B cell (primary cell): ENCODE measurements around the gene IFRD2.

ENCODE experiments used
- EZH2 ChIP-seq: IDR thresholded peaks from 2 replicates; pipeline ENCODE4 v1.6.1; 2012; ENCODE audit warnings: borderline replicate concordance, low read depth, mild to moderate bottlenecking, moderate library complexity, low read length; ENCODE audit not compliant: insufficient read depth, poor library complexity, severe bottlenecking
- TF ChIP-seq, protein P1 (sequence below): fragments of 200-600 bp; IDR thresholded peaks from one replicate; pipeline ENCODE4 v1.8.0; 2022; ENCODE audit warnings: antibody characterized with exemption, mild to moderate bottlenecking

DNA sequence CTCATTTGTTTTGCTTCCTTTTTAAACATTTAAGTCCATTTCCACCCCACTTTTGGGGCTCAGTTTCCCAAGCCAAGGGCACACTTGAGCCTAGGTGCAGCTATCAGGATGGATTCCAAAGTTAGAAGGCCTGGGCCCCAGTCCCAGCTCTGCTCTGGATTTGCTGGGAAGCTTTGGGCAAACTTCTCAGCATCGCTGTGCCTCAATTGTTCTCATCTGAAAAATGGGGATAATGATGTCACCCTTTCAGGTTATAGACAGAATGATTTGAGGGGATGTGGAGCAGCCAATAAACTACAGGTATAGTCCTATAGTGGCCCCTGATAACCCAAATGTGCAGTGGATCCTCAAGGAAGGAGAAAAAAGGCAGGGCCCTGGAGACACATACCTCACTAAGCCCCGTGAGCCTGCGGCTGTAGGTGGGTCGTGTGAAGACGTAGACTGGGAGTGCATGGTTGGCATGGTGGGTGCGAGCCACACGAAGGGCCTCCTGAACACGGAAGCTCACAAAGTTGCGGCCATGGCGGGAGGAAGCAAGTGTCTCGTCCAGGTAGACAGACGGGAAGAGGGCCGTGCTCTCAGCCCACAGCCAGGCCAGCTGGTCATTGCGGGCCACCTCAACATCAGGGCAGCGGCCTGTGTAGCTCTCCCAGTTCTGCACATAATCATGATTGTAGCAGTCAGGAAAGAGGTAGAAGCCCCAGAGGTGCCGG, 27.1 kb upstream of the IFRD2 start:
- TF ChIP-seq, protein P1, sequence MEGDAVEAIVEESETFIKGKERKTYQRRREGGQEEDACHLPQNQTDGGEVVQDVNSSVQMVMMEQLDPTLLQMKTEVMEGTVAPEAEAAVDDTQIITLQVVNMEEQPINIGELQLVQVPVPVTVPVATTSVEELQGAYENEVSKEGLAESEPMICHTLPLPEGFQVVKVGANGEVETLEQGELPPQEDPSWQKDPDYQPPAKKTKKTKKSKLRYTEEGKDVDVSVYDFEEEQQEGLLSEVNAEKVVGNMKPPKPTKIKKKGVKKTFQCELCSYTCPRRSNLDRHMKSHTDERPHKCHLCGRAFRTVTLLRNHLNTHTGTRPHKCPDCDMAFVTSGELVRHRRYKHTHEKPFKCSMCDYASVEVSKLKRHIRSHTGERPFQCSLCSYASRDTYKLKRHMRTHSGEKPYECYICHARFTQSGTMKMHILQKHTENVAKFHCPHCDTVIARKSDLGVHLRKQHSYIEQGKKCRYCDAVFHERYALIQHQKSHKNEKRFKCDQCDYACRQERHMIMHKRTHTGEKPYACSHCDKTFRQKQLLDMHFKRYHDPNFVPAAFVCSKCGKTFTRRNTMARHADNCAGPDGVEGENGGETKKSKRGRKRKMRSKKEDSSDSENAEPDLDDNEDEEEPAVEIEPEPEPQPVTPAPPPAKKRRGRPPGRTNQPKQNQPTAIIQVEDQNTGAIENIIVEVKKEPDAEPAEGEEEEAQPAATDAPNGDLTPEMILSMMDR: no peak
- TF ChIP-seq EZH2: no peak
